ENCODE data around the gene RPLP2.

DNA sequence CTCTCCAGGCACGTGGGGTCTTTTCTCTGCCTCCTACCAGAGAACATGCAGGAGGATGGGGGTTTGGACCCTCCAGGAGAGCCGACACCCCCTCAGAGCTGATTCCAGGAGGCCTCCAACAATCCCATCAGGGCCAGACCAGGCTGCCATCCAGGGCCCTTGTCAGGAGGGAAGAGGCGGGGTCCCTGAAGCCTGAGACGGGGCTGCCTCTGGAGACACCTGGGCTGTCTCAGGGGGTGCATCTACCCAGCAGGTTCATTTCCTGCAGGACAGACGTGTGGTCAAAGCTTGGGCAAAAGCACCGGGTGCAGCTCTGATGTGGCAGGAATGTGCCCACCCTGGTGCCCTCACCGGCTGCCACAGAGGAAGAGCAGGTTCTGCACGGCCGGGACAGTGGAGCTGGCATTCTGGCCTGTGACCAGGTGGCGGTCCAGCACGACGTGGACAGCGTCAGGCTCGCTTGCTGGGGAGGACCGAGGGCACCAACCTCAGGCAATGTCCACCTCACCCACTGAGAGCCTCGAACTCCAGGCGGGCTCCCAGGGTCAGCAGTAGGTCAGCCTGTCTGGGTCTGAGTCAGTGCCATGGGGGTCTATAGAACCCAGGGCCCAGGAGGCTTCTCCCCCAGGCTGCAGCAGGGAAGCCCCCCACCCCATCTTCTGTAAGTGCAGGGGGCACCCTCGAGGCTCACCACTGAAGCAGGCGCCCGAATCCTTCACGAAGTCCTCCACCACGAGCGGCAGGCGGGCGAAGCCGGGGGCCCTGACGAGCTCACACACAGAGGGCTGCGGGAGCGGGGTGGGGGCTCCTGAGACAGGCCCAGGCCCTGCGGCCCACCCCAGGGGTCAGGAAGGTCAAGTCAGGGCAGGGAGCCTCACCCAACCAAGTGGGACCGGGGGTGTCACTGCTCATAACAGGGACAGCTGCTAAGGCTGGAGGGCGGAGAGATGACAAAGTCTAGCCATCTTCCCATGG lies 38.8 kb upstream of the RPLP2 start:
- TF ChIP-seq, protein P1, sequence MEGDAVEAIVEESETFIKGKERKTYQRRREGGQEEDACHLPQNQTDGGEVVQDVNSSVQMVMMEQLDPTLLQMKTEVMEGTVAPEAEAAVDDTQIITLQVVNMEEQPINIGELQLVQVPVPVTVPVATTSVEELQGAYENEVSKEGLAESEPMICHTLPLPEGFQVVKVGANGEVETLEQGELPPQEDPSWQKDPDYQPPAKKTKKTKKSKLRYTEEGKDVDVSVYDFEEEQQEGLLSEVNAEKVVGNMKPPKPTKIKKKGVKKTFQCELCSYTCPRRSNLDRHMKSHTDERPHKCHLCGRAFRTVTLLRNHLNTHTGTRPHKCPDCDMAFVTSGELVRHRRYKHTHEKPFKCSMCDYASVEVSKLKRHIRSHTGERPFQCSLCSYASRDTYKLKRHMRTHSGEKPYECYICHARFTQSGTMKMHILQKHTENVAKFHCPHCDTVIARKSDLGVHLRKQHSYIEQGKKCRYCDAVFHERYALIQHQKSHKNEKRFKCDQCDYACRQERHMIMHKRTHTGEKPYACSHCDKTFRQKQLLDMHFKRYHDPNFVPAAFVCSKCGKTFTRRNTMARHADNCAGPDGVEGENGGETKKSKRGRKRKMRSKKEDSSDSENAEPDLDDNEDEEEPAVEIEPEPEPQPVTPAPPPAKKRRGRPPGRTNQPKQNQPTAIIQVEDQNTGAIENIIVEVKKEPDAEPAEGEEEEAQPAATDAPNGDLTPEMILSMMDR (IDR thresholded peaks at IDR 0.05), result no peak
- TF ChIP-seq EP300 (IDR thresholded peaks at IDR 0.05) (no peak), POLR2AphosphoS5 (IDR thresholded peaks at IDR 0.05) (no peak), POLR2A (IDR thresholded peaks at IDR 0.05) (no peak)
